SK-N-DZ (cell line): ENCODE data around the gene SURF1.
"Not testable (repeated sequence)": the region's sequence is repeated elsewhere in the genome, so short reads cannot be mapped to it uniquely, and the experiment has no call there.

Source experiments
- DNase-seq: peaks from one replicate; pipeline ENCODE4 v3.0.0-alpha.2; 2015; ENCODE audit warnings: low spot score
- small RNA-seq, 2 experiments: library from RNA; depleted of rRNA; stranded (forward); fragments of <200 nt; gene quantifications; one replicate each; pipeline ENCODE3, GENCODE V24; 2014

The SURF1 gene

GRCh38 chr9:133323991-133324703, 32.1 kb downstream of the SURF1 start:
- DNase-seq = no peak

GRCh38 chr9:133323211-133323610, 33.1 kb downstream of the SURF1 start:
- no peak for DNase-seq

GRCh38 chr9:133322701-133323100, 33.6 kb downstream of the SURF1 start:
- no peak for DNase-seq

GRCh38 chr9:133321411-133321935, 34.8 kb downstream of the SURF1 start:
- no peak for DNase-seq

DNA sequence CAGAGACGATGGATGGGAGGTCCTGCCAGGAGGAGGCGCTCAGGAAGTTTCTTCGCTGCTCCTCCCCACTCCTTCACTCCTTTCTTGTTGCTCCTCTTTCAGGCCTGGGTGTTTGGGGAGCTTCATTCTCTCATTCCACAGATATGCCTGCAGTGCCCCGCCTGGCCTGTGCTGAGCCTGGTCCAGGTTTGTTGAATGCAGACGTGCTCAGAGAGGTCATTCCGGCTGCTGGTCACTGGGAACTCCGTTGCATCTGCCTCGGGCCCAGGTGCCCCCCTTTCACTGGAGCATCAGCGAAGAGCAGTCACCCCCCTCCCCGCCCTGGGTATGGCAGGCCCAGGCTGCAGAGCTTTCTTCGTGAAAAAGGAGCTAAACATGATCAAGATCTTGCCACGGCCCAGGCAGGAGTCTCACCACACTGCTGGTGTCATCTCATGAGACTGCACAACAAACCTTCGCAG, 35.8 kb downstream of the SURF1 start:
- DNase-seq = no peak

GRCh38 chr9:133317551-133317950, 38.7 kb downstream of the SURF1 start:
- not testable (repeated sequence) for DNase-seq

- DNase-seq = no peak
Measured at GRCh38 chr9:133315997-133316396, 40.3 kb downstream of the SURF1 start.

DNA sequence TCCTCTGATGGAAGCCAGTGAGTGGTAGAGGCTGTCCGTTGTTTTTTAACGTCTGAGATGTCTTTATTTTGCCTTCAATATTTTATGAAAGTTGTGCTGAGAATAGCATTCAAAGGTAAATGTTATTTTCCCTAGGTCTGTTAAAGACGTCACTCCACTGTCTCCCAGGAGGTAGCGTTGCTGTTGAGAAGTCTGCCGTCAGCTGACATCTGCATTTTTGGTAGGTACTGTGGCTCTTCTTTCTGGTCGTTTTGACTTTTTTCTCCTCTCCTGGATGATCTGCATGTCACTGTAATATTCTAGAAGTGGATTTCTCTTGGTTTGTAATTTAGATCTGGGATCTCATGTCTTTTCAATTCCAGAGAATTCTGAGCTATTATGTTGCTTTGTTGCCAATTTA, 46.7 kb downstream of the SURF1 start:
- no peak for DNase-seq

- no peak for DNase-seq
Measured at GRCh38 chr9:133307301-133307700, 49.0 kb downstream of the SURF1 start.

DNA sequence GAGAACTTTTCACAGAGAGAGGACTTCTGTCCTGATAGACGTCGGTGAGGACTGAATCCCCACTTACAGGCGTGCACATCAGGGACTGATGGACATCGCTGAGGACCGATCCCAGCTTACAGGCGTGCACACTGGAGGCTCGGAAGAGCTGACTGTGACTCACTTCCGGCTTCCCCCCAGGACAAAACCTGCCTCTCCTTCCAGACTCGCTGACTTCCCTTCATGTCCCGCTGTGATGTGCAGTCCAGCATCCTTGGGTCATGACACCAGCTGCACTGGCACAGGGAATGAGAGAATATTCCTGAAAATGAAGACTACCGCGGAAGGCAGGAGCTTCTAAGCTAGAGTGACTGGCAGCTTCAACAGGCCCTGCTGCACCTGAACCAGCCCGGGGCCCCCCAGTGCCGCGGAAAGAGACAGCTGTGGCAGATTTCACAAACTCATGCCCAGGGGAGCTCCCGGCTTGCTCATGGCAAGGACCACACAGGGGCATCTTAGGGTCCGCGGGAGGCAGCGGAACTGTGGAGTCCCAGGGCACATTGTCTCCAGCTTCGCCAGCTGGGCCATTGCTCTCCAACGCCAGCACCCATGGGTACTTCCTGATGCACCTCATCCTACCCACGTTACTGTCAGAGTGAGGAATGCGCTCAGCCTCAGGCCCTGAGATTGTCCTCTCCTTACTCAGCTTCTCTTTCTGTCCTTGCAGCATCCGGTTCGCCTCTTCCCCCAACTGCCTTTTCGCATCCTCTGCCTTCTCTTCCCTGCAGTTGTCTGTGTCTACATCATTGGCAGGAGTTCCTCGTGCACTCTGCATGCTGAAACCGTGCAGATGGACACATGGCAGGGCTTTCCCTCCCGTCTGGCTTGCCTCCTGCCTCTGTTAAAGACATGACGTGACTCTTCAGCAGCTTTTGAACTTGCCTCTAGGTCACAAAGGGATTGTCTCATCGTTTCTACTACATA, 49.8 kb downstream of the SURF1 start:
- no peak for DNase-seq

DNA sequence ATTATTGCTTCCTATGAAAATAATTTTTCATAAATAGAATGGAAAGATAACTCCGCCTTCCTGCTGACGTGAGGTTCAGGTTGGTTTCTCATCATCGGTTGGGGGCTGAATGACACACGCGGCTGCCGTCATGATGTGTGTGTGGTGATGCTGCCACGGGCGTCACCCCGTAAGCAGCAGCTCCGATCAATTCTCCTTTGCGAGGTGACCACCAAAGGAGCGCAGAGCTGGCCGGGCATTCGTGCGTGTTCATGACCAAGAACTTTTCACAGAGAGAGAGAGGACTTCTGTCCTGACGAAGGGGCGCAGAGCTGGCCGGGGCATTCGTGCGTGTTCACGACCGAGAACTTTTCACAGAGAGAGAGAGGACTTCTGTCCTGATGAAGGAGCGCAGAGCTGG, 50.6 kb downstream of the SURF1 start:
- DNase-seq = no peak

GRCh38 chr9:133304477-133305377, 51.6 kb downstream of the SURF1 start:
- DNase-seq = no peak

- DNase-seq = no peak
Measured at GRCh38 chr9:133304158-133304470, 52.2 kb downstream of the SURF1 start.

GRCh38 chr9:133303266-133304157, 52.8 kb downstream of the SURF1 start:
- DNase-seq = no peak

Small RNA genes within 50 kb of the gene (small RNA-seq; reads per million reads assigned to genes)
- 0 reads per million in 2 experiments for gene RF00019
- gene SNORD24 = 0 reads per million in 2 experiments
- gene SNORD36A = 0 reads per million in 2 experiments
- 0 reads per million in 2 experiments for gene SNORD36B
- 0 reads per million in 2 experiments for gene SNORD36C
